Activated T-cell treated with anti-CD3 and anti-CD28 coated beads for 1 hour (primary cell): Measurements from ENCODE around the gene FGD5.

Experiments
- DNase-seq: peaks from one replicate; pipeline ENCODE4 v3.0.0-alpha.2; 2020; ENCODE audit warnings: low read depth

Gene FGD5

GRCh38 chr3:14787630-14788029, 31.1 kb upstream of the FGD5 start:
- DNase-seq: no peak

- DNase-seq: no peak
Observed at GRCh38 chr3:14788644-14789043, 30.1 kb upstream of the FGD5 start.

DNA sequence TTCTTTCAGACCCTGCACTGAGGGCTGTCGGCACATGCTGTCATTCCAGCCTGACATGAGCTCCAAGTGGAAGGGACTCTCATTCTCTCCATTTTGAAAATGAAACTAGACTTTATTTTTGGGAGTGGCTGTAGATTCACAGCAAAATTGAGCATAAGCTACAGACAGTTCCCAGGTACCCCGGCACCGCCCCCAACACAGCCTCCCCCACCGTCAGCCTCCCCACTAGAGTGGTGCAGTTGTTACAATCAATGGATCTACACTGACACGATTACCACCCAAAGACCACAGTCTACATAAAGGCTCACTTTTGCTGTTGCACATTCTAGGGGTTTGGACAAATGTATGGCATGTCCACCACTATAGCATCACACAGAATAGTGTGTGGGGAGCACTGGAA, 29.5 kb upstream of the FGD5 start:
- no peak for DNase-seq

- DNase-seq: no peak
Observed at GRCh38 chr3:14789640-14790285, 29.0 kb upstream of the FGD5 start.

DNA sequence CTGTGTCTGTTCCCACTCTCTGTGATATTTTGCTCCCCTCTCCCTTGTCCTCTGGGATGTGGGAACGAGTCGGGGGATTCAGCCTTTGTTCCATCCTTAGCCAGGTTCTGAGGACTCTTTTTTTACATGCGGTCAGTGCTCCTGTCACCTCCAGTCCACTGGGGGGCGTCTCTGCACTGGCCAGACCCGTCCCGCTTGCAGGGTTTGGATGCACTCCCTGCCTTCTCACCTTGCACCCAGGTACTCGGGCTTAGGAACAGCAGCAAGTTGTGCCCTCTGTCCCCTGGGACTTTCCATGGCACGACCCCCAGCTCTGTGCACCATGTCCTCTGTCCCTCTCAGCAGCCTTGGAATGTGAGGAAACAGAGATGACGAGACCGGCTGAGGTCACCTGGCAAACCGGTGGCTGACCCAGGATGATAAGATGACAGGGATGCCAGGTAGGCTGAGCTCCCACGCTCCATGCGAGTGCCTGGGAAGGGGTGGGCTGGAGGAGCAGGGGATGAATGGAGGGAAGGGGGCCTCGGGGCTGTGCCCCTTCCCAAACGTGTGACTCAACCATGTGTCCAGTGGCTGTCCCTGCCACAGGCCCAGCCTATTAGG, 27.3 kb upstream of the FGD5 start:
- DNase-seq: peak; percentile 36

GRCh38 chr3:14792691-14793121, 26.1 kb upstream of the FGD5 start:
- no peak for DNase-seq

GRCh38 chr3:14793126-14793857, 25.5 kb upstream of the FGD5 start:
- DNase-seq: no peak

DNA sequence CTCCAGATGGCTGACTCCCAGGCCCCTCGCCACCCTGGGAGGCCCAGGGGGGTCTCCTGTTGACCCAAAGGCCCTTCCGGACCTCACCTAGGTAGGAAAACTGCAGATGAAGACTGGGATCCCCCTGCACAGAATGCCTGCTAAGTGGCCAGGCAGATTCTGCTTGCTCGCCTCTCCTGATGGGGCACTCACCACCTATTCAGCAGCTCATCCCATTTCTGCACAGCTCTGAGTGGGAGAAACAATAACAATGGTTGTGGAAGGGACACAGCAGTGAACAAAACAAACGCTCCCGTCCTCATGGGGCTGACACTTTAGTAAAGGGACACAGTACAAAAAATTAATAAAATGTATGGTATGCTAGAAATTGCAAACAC, 24.9 kb upstream of the FGD5 start:
- no peak for DNase-seq

DNA sequence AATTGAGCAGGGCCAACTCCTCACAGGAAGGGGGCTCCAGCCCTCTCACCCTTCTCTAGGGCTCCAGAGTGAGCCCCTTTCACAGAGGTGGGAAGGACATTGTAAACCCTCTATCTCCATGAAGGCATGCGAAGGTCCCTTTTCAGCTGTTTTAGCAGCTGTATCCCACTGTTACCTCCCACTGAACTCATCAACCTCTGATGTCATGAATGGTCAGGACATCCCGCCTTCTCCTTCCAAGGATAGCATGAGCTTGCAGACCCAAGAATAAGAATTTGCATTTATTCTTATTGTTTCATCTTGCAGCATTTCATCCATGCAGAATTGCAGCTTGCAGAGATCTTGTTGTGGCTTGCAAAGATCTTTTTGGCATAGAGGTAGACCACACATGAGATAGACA, 24.3 kb upstream of the FGD5 start:
- no peak for DNase-seq

DNA sequence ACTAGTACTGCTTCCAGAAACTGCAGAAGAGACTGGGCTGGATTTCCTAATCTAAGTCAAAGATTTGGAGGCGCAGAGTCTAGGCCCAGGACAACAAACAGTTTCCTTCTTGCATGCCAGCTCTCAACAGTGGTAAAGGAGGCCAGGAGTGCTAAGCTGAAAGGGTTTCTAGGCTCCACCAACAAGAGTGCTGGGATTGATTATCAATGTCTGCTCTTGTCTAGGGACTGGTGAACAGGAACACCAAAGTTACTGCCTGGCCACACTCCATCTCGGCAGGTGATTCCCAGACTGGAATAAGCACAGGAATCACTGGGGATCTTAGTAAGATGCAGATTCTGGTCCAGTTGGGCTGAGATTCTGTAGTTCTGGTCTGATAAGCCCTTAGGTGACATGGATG, 22.8 kb upstream of the FGD5 start:
- no peak for DNase-seq

DNA sequence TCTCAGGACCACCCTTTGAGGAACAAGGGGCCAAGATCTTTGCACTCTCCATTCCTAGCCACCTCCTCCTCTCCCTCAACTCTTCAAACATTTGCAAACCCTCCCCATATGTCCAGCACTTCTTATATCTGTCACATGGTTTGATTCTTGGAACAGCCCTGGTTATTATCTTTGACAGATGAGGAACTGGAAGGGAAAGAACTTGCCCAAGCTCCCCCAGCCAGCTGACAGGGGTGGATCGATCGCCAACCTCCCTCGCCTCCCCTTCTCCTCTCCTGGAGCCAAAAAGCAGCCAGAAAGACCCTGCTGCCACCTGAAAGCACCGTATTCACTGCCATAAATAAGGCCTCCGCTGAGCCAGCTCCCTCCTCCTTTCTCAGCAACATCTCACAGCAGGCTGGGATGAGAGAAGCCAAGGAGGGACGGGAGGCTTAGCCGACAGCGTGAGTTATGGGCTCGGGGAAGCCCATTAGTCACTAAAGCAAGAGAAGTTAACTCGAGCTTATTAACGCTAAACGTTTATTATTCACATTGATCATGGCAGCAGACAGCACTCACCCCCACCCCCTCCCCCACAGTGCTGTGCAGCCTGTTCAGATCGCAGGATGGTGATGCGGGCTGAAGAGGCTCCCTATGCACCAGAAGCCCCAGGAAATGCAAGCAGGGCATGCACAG, 22.2 kb upstream of the FGD5 start:
- DNase-seq: no peak

GRCh38 chr3:14797731-14798130, 21.0 kb upstream of the FGD5 start:
- DNase-seq: no peak

DNA sequence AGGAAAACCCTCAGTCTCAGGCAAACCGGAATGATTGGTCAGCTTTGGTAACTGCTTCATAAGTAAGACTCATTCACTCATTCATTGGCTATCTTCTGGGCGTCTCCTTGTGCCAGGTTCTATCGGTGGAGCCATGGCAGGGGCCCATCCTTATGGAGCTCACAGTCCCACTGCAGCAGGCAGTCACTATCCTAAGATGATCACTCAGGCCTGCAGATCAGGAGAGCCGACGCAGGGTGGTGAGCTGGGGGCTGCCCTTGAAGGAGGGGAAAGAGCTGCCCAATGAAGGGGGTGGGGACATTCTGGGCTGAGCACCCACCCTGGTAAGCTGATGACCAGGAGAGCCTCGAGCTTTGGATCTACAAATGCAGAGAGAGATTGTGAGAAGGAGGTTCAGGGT, 20.5 kb upstream of the FGD5 start:
- DNase-seq: no peak

- no peak for DNase-seq
Observed at GRCh38 chr3:14799146-14799545, 19.6 kb upstream of the FGD5 start.

DNA sequence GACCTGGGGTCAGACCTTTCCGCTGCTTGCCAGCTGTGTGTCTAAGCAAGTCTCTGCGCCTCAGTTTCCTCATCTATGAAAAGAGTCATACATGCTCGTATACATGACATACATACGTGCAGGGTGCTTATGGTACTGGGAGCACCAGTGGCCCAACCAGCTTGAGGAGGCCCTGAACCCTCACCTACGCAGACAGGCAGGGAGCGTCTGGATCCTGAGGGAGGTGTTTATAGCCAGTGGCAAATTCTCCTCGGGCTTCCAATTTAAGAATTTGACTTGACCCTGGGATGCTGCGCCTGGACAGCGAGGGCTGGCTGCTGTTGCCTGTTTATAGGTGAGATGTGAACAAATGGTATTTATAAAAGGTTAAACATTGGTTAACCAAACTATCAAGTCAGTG, 17.7 kb upstream of the FGD5 start:
- DNase-seq: no peak

GRCh38 chr3:14801668-14802380, 16.9 kb upstream of the FGD5 start:
- DNase-seq: no peak

DNA sequence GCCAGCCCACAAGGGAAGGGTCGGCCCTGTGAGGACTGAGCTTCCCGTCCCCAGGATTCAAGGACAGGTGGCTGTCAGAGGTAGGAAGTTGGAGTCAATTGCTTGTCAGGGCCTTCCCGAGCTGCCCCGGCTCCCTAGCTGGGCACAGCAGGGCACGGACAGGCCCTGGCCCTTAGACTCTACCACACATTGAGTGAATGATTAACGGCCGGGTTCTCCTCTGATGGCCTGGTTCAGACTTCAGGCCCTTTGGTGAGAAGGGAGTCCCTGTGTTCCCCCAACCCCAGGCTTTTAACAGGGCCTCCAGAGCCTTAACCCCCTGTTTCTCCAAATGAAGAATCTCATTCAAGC, 16.4 kb upstream of the FGD5 start:
- no peak for DNase-seq

DNA sequence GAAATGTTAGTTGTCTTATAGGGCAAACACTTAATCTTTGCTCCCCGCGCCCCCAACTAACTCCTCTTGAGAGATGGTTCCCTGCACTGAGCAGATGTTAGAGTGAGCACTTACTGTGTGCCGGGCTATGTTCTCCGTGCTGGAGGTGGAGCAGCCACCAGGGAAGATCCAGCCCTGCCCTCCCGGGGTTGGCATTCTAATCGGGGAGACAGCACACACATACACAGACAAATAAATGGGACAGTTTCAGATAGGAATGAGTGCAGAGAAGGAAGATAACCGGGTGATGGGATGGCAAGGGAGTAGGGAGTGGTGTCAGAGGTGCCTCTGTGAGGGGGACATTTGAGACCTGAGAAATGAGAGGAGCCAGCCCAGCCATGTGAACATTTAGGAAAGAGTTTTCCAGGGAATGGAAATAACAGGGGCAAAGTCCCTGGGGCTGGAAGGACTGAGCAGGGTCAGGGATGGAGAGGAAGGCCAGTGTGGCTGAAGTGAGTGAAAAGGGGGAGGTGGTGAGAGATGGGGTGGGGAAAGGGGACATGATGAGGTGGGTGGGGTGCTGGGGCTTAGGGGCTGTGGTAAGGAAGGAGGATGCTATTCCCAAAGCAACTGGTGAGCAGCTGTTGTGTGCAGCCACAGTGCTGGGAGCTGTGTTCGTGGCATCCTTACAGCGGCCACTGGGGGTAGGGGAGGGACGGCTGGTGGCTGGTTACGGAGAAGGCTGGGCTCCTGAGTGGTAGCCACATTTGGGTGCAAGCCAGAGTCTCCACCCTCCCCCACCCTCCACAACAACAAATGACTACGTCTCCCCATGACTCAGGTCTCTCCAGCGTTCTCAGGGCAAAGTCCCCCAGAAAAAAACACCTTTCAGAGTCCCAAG, 15.4 kb upstream of the FGD5 start:
- DNase-seq: no peak

DNA sequence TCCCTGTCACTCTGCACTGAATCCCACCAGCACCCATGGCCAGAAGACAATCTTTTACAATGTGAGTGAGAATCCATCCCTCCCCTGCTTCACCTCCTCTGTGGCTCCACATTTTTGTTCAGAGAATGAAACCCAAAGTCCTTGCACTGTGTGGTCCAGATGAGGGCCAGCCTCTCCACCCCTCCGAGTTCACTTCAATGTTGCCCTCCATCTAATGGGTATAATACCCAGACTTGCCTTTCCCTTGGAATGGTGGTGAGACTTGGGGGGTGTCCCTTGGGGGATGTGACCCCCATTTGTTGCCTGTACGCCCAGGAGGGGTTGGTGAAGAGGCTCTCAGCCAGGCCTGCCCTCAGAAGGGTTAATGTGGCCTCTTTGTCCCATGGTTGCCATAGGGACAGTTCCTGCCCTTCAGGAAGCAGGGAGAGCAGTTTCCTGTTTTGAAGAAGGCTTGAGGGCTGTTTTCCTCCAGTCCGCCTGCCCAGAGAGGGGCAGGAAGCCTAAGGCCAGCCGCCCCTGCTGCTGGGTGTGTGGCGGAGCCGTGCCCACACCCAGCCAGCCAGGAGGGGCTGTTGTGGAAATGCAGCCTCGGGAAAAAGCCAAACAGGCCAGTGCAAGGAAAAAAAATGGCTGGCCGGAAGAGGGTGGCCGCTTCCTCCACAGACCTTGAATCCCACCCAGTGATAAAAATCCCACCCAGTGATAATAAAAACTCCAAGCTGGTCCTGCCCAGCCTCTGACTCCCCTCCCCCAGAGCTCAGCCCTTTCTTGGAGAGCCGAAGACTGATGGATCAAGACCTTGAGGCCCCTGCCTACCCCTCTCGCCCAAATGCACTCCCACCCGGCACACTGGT, 14.6 kb upstream of the FGD5 start:
- DNase-seq: no peak
